PC-3 (cell line): ENCODE results near the gene SEMA3D. TPM values are rescaled to one million over a fixed set of nuclear protein-coding genes. Genes with fewer than 3 reads are reported as not detected.

ENCODE experiments used
- ATAC-seq: fragments of 200-7000 bp; cut with Tn5 transposase; 2 replicates; pipeline ENCODE4 v1.9.1; 2020; ENCODE audit warnings: mild to moderate bottlenecking, moderate library complexity
- BruUV-seq: library from RNA; stranded (reverse); fragments of 400-500 nt; replicated peaks from 2 replicates; lab custom pipeline; 2021; lab: Mats Ljungman, UMichigan
- CTCF ChIA-PET: fragments of 300-600 bp; sonication (Branson Sonifier 250); formaldehyde crosslinking; loops from one replicate; lab custom pipeline; 2022; ENCODE audit warnings: antibody characterized with exemption; lab: Charles Lee
- POLR2A ChIA-PET: fragments of 300-600 bp; sonication (Branson Sonifier 250); formaldehyde crosslinking; loops from one replicate; lab custom pipeline; 2022; ENCODE audit warnings: antibody characterized with exemption; ENCODE audit not compliant: unreplicated experiment; lab: Charles Lee
- DNase-seq: peaks from one replicate; pipeline ENCODE4 v3.0.0-alpha.2; 2015
- H2AFZ ChIP-seq: fragments of 300-600 bp; sonication (generic); 2 replicates; pipeline ENCODE4 v1.6.0; 2016; ENCODE audit warnings: antibody characterized with exemption, low read length
- H3F3A ChIP-seq: fragments of 300-600 bp; sonication (generic); one replicate; pipeline ENCODE4 v1.6.0; 2017; ENCODE audit warnings: antibody characterized with exemption, low read length, control low read depth, mild to moderate bottlenecking; ENCODE audit not compliant: unreplicated experiment
- H3K27ac ChIP-seq: fragments of 300-600 bp; sonication (generic); 2 replicates; pipeline ENCODE4 v1.5.1; 2016; ENCODE audit warnings: mild to moderate bottlenecking, low read length
- H3K27me3 ChIP-seq: fragments of 300-600 bp; sonication (generic); 2 replicates; pipeline ENCODE4 v1.6.1; 2016; ENCODE audit warnings: low read length, mixed read lengths
- H3K36me3 ChIP-seq: fragments of 300-600 bp; sonication (generic); 2 replicates; pipeline ENCODE4 v1.6.1; 2016; ENCODE audit warnings: low read depth, mixed run types, low read length, mixed read lengths
- H3K4me1 ChIP-seq: fragments of 300-600 bp; sonication (generic); 2 replicates; pipeline ENCODE4 v1.5.1; 2016; ENCODE audit warnings: low read length; ENCODE audit not compliant: insufficient read depth
- H3K4me2 ChIP-seq: fragments of 300-600 bp; sonication (generic); 2 replicates; pipeline ENCODE4 v1.6.0; 2016; ENCODE audit warnings: low read length
- H3K4me3 ChIP-seq: fragments of 300-600 bp; sonication (generic); 2 replicates; pipeline ENCODE4 v1.5.1; 2016; ENCODE audit warnings: mild to moderate bottlenecking, low read length, mixed read lengths
- H3K79me2 ChIP-seq: fragments of 300-600 bp; sonication (generic); 2 replicates; pipeline ENCODE4 v1.6.1; 2017; ENCODE audit warnings: low read length, mixed read lengths
- H3K9ac ChIP-seq: fragments of 300-600 bp; sonication (generic); 2 replicates; pipeline ENCODE4 v1.6.0; 2016; ENCODE audit warnings: mild to moderate bottlenecking, low read length
- H3K9me2 ChIP-seq: fragments of 300-600 bp; sonication (generic); replicated peaks from 2 replicates; pipeline ENCODE4 v1.6.1; 2016; ENCODE audit warnings: mixed run types, low read length, mixed read lengths
- H3K9me3 ChIP-seq: fragments of 300-600 bp; sonication (generic); 2 replicates; pipeline ENCODE4 v1.6.1; 2016; ENCODE audit warnings: low read length, mixed read lengths
- H4K20me1 ChIP-seq: fragments of 300-600 bp; sonication (generic); 2 replicates; pipeline ENCODE4 v1.6.1; 2016; ENCODE audit warnings: low read length, mixed read lengths
- EZH2 ChIP-seq: fragments of 300-600 bp; sonication (generic); IDR thresholded peaks from one replicate; pipeline ENCODE4 v1.6.1; 2017; ENCODE audit warnings: antibody characterized with exemption, mild to moderate bottlenecking, low read length; ENCODE audit not compliant: unreplicated experiment
- EZH2phosphoT487 ChIP-seq: fragments of 300-600 bp; sonication (generic); IDR thresholded peaks from 2 replicates; pipeline ENCODE4 v1.6.1; 2018; ENCODE audit warnings: mild to moderate bottlenecking, antibody characterized with exemption, low read length, borderline replicate concordance
- intact Hi-C: fragments of 100-400 bp; cut with micrococcal nuclease; formaldehyde crosslinking; loops from 2 replicates; pipeline ENCODE4 v1.9.0; 2023
- total RNA-seq: library from RNA; depleted of rRNA; stranded (reverse); fragments of >200 nt; gene quantifications from 2 replicates; pipeline ENCODE4 v1.2.3, GENCODE V29; 2014
- TF ChIP-seq, protein P1 (sequence below): fragments of 300-600 bp; sonication (generic); conservative IDR thresholded peaks from 2 replicates; pipeline ENCODE4 v1.5.1; 2017; ENCODE audit warnings: antibody characterized with exemption, low read depth, mild to moderate bottlenecking, low read length

Gene SEMA3D
- total RNA-seq, 1 experiment from 2014 or later = 4.8 TPM

DNA sequence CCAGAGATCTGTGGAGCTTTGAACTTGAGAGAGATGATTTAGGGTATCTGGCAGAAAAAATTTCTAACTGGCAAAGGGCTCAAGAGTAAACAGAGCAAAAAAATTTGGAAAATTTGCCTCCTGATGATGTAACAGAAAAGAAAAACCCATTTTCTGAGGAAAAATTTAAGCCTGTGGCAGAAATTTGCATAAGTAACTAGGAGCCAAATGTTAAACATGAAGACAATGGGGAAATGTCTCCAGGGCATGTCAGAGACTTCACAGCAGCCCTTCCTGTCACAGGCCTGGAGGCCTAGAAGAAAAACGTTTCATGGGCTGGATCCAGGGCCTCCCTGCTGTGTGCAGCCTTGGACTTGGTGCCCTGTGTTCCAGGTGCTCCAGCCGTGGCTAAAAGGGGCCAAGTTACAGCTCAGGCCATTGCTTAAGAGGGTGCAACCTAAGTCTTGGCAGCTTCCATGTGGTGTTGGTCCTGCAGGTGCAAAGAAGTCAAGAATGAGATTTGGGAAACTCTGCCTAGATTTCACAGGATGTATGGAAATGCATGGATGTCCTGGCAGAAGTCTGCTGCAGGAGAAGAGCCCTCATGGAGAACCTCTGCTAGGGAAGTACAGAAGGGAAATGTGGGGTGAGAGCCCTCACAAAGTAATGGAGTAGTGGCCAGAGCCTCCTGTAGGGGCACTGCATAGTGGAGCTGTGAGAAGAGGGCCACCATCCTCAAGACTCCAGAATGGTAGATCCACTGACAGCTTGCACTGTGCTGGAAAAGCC, 8.1 kb downstream of the SEMA3D start:
- Histone ChIP-seq H3F3A (no peaks in the 10 kb centered on the region), H2AFZ (no peak overlapping the region), H3K4me1 (peaks cover 5% of the 10 kb centered on the region), H3K9me2 (no peaks in the 10 kb centered on the region), H3K27ac (no peak overlapping the region), H3K4me3 (no peak overlapping the region), H3K79me2 (no peaks in the 10 kb centered on the region), H3K9me3 (no peaks in the 10 kb centered on the region), H3K36me3 (no peaks in the 10 kb centered on the region; the same call in 1 of the 2 replicates), H3K27me3 (no peaks in the 10 kb centered on the region), H3K9ac (no peak overlapping the region), H3K4me2 (no peak overlapping the region), H4K20me1 (no peaks in the 10 kb centered on the region)
- DNase-seq = no peak
- ChIA-PET CTCF (no interaction called here), POLR2A (no interaction called here)
- TF ChIP-seq EZH2 (no peak), EZH2phosphoT487 (no peak)
- TF ChIP-seq, protein P1, sequence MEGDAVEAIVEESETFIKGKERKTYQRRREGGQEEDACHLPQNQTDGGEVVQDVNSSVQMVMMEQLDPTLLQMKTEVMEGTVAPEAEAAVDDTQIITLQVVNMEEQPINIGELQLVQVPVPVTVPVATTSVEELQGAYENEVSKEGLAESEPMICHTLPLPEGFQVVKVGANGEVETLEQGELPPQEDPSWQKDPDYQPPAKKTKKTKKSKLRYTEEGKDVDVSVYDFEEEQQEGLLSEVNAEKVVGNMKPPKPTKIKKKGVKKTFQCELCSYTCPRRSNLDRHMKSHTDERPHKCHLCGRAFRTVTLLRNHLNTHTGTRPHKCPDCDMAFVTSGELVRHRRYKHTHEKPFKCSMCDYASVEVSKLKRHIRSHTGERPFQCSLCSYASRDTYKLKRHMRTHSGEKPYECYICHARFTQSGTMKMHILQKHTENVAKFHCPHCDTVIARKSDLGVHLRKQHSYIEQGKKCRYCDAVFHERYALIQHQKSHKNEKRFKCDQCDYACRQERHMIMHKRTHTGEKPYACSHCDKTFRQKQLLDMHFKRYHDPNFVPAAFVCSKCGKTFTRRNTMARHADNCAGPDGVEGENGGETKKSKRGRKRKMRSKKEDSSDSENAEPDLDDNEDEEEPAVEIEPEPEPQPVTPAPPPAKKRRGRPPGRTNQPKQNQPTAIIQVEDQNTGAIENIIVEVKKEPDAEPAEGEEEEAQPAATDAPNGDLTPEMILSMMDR = no peak
- intact Hi-C loops = no loop called here
- ATAC-seq = no peak
- BruUV-seq = no TSS peak

DNA sequence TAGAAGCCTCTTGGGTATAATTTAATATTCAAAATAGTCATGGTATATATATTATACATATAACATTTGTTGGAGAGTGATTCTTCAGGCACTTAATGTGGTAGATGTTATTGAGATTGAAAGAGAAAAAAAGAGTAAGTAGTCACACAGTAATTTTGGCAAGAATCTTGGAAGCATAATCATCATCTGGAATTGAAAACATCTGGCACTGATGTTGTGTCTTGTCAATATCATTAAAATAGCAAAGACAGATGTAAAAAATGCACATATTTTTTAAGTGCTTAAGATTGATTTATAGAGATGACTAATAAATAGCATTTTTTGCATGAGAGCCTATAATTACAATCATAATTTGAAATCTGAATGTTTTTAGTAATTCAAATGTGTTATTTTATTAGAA, 9.5 kb downstream of the SEMA3D start:
- H3K27ac ChIP-seq = no peak overlapping the region
- H3F3A ChIP-seq = no peaks in the 10 kb centered on the region
- H3K79me2 ChIP-seq = no peaks in the 10 kb centered on the region
- H3K36me3 ChIP-seq = no peaks in the 10 kb centered on the region; the same call in 1 of the 2 replicates
- intact Hi-C loops = loop anchor here (2.0 kb wide), 1 partner anchor 17 kb away; no protein-coding TSS in a partner anchor
- no peaks in the 10 kb centered on the region for H4K20me1 ChIP-seq
- no TSS peak for BruUV-seq
- no peaks in the 10 kb centered on the region for H3K27me3 ChIP-seq
- TF ChIP-seq EZH2phosphoT487 (no peak), EZH2 (no peak)
- TF ChIP-seq, protein P1 = no peak
- no peak overlapping the region for H3K4me2 ChIP-seq
- no peak overlapping the region for H3K4me3 ChIP-seq
- H3K9ac ChIP-seq = no peak overlapping the region
- ATAC-seq (no peak), DNase-seq (no peak)
- H3K9me2 ChIP-seq = no peaks in the 10 kb centered on the region
- no peak overlapping the region for H2AFZ ChIP-seq
- no peaks in the 10 kb centered on the region for H3K9me3 ChIP-seq
- CTCF ChIA-PET = no interaction called here
- H3K4me1 ChIP-seq = peaks cover 5% of the 10 kb centered on the region
- POLR2A ChIA-PET = no interaction called here

DNA sequence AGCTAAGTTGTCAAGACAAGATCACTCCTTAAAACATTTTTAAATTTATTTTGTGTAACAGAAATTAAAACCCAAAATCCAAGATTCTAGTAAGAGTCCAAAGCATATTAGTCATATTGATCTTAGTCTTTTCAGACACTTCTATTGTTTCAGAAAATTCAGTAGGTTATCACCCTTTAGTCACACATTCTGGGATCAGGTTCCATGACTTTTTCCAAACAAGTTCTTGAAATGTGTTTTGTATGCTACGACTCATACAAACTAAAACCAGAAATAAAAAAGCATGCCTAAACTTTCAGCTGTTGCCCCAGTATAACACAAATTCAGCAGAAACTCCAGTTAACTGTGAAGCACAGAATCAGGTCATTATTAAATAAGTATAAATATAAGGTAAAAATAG, 10.7 kb downstream of the SEMA3D start:
- POLR2A ChIA-PET = no interaction called here
- H3K9me2 ChIP-seq = no peaks in the 10 kb centered on the region
- ATAC-seq (peak; percentile 69), DNase-seq (peak; percentile 59)
- intact Hi-C loops = loop anchor here (2.0 kb wide), 1 partner anchor 15 kb away; no protein-coding TSS in a partner anchor
- H3K9me3 ChIP-seq = no peaks in the 10 kb centered on the region
- no peak overlapping the region for H3K4me2 ChIP-seq
- TF ChIP-seq EZH2 (no peak), EZH2phosphoT487 (no peak)
- TF ChIP-seq, protein P1 = no peak
- H3K27me3 ChIP-seq = no peaks in the 10 kb centered on the region
- no peak overlapping the region for H2AFZ ChIP-seq
- H3F3A ChIP-seq = no peaks in the 10 kb centered on the region
- H3K36me3 ChIP-seq = no peaks in the 10 kb centered on the region; the same call in 1 of the 2 replicates
- no peaks in the 10 kb centered on the region for H4K20me1 ChIP-seq
- CTCF ChIA-PET = interaction anchor here (0.6 kb wide), 2 partner anchors 8 to 121 kb away, joined by 3 read pairs; no protein-coding TSS in a partner anchor
- no peak overlapping the region for H3K4me3 ChIP-seq
- H3K79me2 ChIP-seq = no peaks in the 10 kb centered on the region
- no TSS peak for BruUV-seq
- H3K27ac ChIP-seq = no peak overlapping the region
- peaks cover 5% of the 10 kb centered on the region for H3K4me1 ChIP-seq
- H3K9ac ChIP-seq = no peak overlapping the region
